Esophagus muscularis mucosa (tissue), 4 donors: ENCODE data around the gene ZBTB39.

ENCODE experiments used
- CTCF ChIP-seq, 3 experiments: fragments of 200-600 bp in 2 of 3; fragments of 450-650 bp in 1 of 3; sonication (generic) in 2 of 3; IDR thresholded peaks; one replicate each; pipeline ENCODE4 v1.5.1; 2017 to 2019; ENCODE audit warnings: antibody characterized with exemption in 3 of 3, mild to moderate bottlenecking in 2 of 3, moderate library complexity in 1 of 3
- EP300 ChIP-seq: sonication (generic); formaldehyde crosslinking; IDR thresholded peaks from one replicate; pipeline ENCODE4 v1.6.1; 2017; ENCODE audit warnings: antibody characterized with exemption
- POLR2A ChIP-seq: fragments of 450-650 bp; IDR thresholded peaks from one replicate; pipeline ENCODE4 v1.6.1; 2017; ENCODE audit warnings: antibody characterized with exemption, moderate library complexity, mild to moderate bottlenecking, low read depth

GRCh38 chr12:57012600-57013465 is 6.5 kb upstream of the ZBTB39 start:
- TF ChIP-seq EP300 (no peak), POLR2A (no peak), CTCF (IDR thresholded peaks at IDR 0.05) (no peak)
